ENCODE results near the gene TEDDM1. TPM values are rescaled to one million over a fixed set of nuclear protein-coding genes. Genes with fewer than 3 reads are reported as not detected.
A peak's percentile ranks its signal among the peaks of the same experiment; 100 is the strongest.

TEDDM1 gene
- total and polyA plus RNA-seq, 2 of the 13 experiments (the other 11 are each of a cell fraction or from before 2014, with no cell fraction given), result not detected

DNA sequence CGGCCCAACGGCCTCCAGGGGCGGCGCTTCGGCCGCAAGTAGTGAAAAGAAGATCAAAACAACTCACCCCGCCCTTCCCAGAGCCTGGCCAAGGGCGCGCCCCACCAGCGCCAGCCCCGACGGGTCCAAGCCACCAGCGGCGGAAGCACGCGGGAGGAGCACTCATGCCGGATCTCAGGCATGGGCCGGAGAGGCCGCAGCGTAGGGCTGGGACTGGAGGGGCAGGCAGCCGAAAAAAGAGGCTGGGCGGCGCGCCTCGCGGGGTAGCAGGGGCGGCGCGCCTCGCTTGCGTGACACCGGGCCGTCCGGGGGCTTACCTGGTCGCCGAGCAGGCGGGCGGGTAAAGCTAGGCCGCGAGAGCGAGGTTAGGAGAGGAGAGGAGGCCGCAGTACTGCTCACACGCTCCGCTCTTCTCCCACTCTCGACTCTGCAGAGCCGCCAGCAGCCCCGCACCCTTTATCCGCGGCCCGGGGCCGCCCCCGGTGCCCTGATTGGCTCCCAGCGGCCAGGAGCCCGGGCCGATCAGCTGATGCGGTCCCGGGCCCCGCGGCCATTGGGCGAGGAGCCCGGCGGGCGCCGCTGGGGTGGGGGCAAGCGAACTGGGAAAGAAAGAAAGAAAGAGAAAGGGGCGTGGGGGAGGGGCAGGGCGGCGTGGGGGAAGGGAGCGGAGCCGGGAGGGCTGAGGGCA lies 9.0 kb downstream of the TEDDM1 start, which contains the start of gene GLUL (continued):
- TF ChIP-seq ESRRA (CRISPR knock-in tag; IDR thresholded peaks at IDR 0.05; ENCODE audit: low read depth), result peak; percentile 40; the same call in 1 of the 2 replicates
- no peak for TF ChIP-seq RFX1 (IDR thresholded peaks at IDR 0.05)
- TF ChIP-seq PCBP1 (IDR thresholded peaks at IDR 0.05; ENCODE audit: borderline replicate concordance, low read depth, low read length), result no peak
- TF ChIP-seq SPEN (CRISPR knock-in tag; IDR thresholded peaks at IDR 0.05; ENCODE audit: low read depth), result no peak
- TF ChIP-seq, protein P1, sequence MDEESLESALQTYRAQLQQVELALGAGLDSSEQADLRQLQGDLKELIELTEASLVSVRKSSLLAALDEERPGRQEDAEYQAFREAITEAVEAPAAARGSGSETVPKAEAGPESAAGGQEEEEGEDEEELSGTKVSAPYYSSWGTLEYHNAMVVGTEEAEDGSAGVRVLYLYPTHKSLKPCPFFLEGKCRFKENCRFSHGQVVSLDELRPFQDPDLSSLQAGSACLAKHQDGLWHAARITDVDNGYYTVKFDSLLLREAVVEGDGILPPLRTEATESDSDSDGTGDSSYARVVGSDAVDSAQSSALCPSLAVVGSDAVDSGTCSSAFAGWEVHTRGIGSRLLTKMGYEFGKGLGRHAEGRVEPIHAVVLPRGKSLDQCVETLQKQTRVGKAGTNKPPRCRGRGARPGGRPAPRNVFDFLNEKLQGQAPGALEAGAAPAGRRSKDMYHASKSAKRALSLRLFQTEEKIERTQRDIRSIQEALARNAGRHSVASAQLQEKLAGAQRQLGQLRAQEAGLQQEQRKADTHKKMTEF (CRISPR knock-in tag; IDR thresholded peaks at IDR 0.05), result peak; percentile 82
- no peak for TF ChIP-seq CC2D1A (CRISPR knock-in tag; IDR thresholded peaks at IDR 0.05)
- TF ChIP-seq ZNF354B (CRISPR knock-in tag; IDR thresholded peaks at IDR 0.05), result peak; percentile 85; the same call in 1 of the 2 replicates
- TF ChIP-seq TCF7L2 (IDR thresholded peaks at IDR 0.05; ENCODE audit: low read depth, low read length), result no peak
- no peak for TF ChIP-seq CEBPB (IDR thresholded peaks at IDR 0.05; ENCODE audit: borderline replicate concordance, low read depth, low read length)
- TF ChIP-seq ZNF253 (CRISPR knock-in tag; IDR thresholded peaks at IDR 0.05; ENCODE audit: borderline replicate concordance), result peak; percentile 75; the same call in 1 of the 2 replicates
- peak; percentile 85 for TF ChIP-seq DR1 (CRISPR knock-in tag; IDR thresholded peaks at IDR 0.05)
- TF ChIP-seq POLR2G (IDR thresholded peaks at IDR 0.05; ENCODE audit: low read depth, low read length), result peak; percentile 100
- TF ChIP-seq SP4 (CRISPR knock-in tag; IDR thresholded peaks at IDR 0.05), result peak; percentile 83
- TF ChIP-seq, protein P2, sequence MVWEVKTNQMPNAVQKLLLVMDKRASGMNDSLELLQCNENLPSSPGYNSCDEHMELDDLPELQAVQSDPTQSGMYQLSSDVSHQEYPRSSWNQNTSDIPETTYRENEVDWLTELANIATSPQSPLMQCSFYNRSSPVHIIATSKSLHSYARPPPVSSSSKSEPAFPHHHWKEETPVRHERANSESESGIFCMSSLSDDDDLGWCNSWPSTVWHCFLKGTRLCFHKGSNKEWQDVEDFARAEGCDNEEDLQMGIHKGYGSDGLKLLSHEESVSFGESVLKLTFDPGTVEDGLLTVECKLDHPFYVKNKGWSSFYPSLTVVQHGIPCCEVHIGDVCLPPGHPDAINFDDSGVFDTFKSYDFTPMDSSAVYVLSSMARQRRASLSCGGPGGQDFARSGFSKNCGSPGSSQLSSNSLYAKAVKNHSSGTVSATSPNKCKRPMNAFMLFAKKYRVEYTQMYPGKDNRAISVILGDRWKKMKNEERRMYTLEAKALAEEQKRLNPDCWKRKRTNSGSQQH (CRISPR knock-in tag; IDR thresholded peaks at IDR 0.05; ENCODE audit: low read depth), result 0 out of 2 replicates have a peak, but pooled peaks have one; percentile 30
- no peak; the same call in 2 of the 3 replicates for TF ChIP-seq MXI1 (IDR thresholded peaks at IDR 0.05; ENCODE audit: borderline replicate concordance, low read depth, low read length)
- no peak for TF ChIP-seq ZNF775 (CRISPR knock-in tag; IDR thresholded peaks at IDR 0.05; ENCODE audit: borderline replicate concordance)
- TF ChIP-seq, protein P3, sequence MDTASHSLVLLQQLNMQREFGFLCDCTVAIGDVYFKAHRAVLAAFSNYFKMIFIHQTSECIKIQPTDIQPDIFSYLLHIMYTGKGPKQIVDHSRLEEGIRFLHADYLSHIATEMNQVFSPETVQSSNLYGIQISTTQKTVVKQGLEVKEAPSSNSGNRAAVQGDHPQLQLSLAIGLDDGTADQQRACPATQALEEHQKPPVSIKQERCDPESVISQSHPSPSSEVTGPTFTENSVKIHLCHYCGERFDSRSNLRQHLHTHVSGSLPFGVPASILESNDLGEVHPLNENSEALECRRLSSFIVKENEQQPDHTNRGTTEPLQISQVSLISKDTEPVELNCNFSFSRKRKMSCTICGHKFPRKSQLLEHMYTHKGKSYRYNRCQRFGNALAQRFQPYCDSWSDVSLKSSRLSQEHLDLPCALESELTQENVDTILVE (CRISPR knock-in tag; IDR thresholded peaks at IDR 0.05), result no peak; the same call in 1 of the 2 replicates
- TF ChIP-seq ZKSCAN1 (IDR thresholded peaks at IDR 0.05; ENCODE audit: low read length), result no peak
- peak; percentile 95 for TF ChIP-seq ZFY (CRISPR knock-in tag; IDR thresholded peaks at IDR 0.05)
- TF ChIP-seq, protein P4, sequence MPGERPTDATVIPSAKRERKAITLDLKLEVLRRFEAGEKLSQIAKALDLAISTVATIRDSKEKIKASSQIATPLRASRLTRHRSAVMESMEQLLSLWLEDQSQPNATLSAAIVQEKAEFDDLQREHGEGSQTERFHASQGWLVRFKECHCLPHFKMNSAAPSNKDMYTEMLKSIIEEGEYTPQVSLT (CRISPR knock-in tag; IDR thresholded peaks at IDR 0.05; ENCODE audit: borderline replicate concordance, low read depth), result no peak; the same call in 1 of the 2 replicates
- TF ChIP-seq, protein P5, sequence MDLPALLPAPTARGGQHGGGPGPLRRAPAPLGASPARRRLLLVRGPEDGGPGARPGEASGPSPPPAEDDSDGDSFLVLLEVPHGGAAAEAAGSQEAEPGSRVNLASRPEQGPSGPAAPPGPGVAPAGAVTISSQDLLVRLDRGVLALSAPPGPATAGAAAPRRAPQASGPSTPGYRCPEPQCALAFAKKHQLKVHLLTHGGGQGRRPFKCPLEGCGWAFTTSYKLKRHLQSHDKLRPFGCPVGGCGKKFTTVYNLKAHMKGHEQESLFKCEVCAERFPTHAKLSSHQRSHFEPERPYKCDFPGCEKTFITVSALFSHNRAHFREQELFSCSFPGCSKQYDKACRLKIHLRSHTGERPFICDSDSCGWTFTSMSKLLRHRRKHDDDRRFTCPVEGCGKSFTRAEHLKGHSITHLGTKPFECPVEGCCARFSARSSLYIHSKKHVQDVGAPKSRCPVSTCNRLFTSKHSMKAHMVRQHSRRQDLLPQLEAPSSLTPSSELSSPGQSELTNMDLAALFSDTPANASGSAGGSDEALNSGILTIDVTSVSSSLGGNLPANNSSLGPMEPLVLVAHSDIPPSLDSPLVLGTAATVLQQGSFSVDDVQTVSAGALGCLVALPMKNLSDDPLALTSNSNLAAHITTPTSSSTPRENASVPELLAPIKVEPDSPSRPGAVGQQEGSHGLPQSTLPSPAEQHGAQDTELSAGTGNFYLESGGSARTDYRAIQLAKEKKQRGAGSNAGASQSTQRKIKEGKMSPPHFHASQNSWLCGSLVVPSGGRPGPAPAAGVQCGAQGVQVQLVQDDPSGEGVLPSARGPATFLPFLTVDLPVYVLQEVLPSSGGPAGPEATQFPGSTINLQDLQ (CRISPR knock-in tag; IDR thresholded peaks at IDR 0.05), result peak; percentile 86
- 0 out of 2 replicates have a peak, but pooled peaks have one; percentile 37 for TF ChIP-seq ZNF567 (CRISPR knock-in tag; IDR thresholded peaks at IDR 0.05; ENCODE audit: borderline replicate concordance)
- TF ChIP-seq ZNF446 (CRISPR knock-in tag; IDR thresholded peaks at IDR 0.05), result no peak
- TF ChIP-seq MTF2 (CRISPR knock-in tag; IDR thresholded peaks at IDR 0.05; ENCODE audit: borderline replicate concordance), result 0 out of 2 replicates have a peak, but pooled peaks have one; percentile 33
